Gastroesophageal sphincter (tissue), 4 donors: ENCODE measurements around the gene OR4D2. TPM values are rescaled to one million over a fixed set of nuclear protein-coding genes. Genes with fewer than 3 reads are reported as not detected.

Experiments used
- ATAC-seq: fragments of 150-250 bp; one replicate; pipeline ENCODE4 v1.9.1; 2016; ENCODE audit warnings: mild to moderate bottlenecking, moderate library complexity
- H3K27ac ChIP-seq, 4 donors: fragments of 200-600 bp; sonication (generic) in 3 of 4; 1 replicate in 3 of 4; 2 replicates in 1 of 4; pipeline ENCODE4 v1.5.1; 2016 to 2019
- H3K27me3 ChIP-seq: fragments of 200-600 bp; sonication (generic); one replicate; pipeline ENCODE4 v1.5.1; 2019
- H3K36me3 ChIP-seq, 2 donors: fragments of 200-600 bp; sonication (generic); one replicate each; pipeline ENCODE4 v1.5.1; 2019; ENCODE audit warnings: control low read depth in 1 of 2
- H3K4me1 ChIP-seq, 3 donors: fragments of 200-600 bp; sonication (generic); 1 replicate in 2 of 3; 2 replicates in 1 of 3; pipeline ENCODE4 v1.5.1; 2016 to 2019; ENCODE audit warnings: control low read depth in 2 of 3
- H3K4me3 ChIP-seq, 2 donors: fragments of 200-600 bp; sonication (generic); one replicate each; pipeline ENCODE4 v1.5.1; 2019; ENCODE audit warnings: mild to moderate bottlenecking in 1 of 2, moderate library complexity in 1 of 2
- H3K9me3 ChIP-seq, 3 donors: fragments of 200-600 bp; sonication (generic); one replicate each; pipeline ENCODE4 v1.5.1; 2017 to 2019; ENCODE audit warnings: control low read depth in 2 of 3
- CTCF ChIP-seq, 4 experiments: fragments of 200-600 bp in 2 of 4; fragments of 450-650 bp in 2 of 4; sonication (generic) in 1 of 4; IDR thresholded peaks; one replicate each; pipeline ENCODE4 v1.5.1; 2017 to 2019; ENCODE audit warnings: antibody characterized with exemption in 4 of 4, mild to moderate bottlenecking in 2 of 4, moderate library complexity in 2 of 4
- EP300 ChIP-seq: sonication (generic); formaldehyde crosslinking; IDR thresholded peaks from one replicate; pipeline ENCODE4 v1.6.1; 2017; ENCODE audit warnings: antibody characterized with exemption, mild to moderate bottlenecking
- POLR2A ChIP-seq, 2 donors: fragments of 450-650 bp; IDR thresholded peaks; one replicate each; pipeline ENCODE4 v1.6.1; 2017; ENCODE audit warnings: antibody characterized with exemption in 2 of 2, mild to moderate bottlenecking in 2 of 2, moderate library complexity in 1 of 2
- POLR2AphosphoS5 ChIP-seq: sonication (generic); formaldehyde crosslinking; IDR thresholded peaks from one replicate; pipeline ENCODE4 v1.6.1; 2017; ENCODE audit warnings: antibody characterized with exemption
- WGBS, 2 donors: methylation state at CpG; one replicate each; pipeline ENCODE4 v1.1.5; 2018; ENCODE audit warnings: low coverage in 1 of 2; 5-methylcytosine and 5-hydroxymethylcytosine counted together
- total RNA-seq, 4 donors: library from RNA; depleted of rRNA; stranded (reverse); fragments of >200 nt; gene quantifications; one replicate each; pipeline ENCODE4 v1.1.0, GENCODE V29; 2016

Gene OR4D2
- not detected for total RNA-seq

- ATAC-seq = no peak
- 58% methylated on average over 6 of the region's 6 CpGs for WGBS, 2 donors
- TF ChIP-seq EP300 (no peak), CTCF (IDR thresholded peaks at IDR 0.05) (no peak), POLR2AphosphoS5 (no peak), POLR2A (IDR thresholded peaks at IDR 0.05) (no peak)
- H3K36me3 ChIP-seq = no peaks in the 10 kb centered on the region
- H3K27ac ChIP-seq = no peak within 1 kb of the TSS
- no peaks in the 10 kb centered on the region for H3K4me1 ChIP-seq
- H3K9me3 ChIP-seq = peaks cover 0 to 8% (median 0%) of the 10 kb centered on the region in 3 donors
- peaks cover 75% of the 10 kb centered on the region for H3K27me3 ChIP-seq
- no peak within 1 kb of the TSS for H3K4me3 ChIP-seq
These were observed at the start of gene OR4D2 for GRCh38 chr17:58166682-58167081. Gene OR4D2, plus strand, starts transcription at chr17:58166982. Its CDS starts 2,674 bp downstream, at chr17:58169656.

GRCh38 chr17:58117382-58117781 lies 49.4 kb upstream of the OR4D2 start:
- TF ChIP-seq EP300 = no peak
- no peak for TF ChIP-seq POLR2AphosphoS5
- H3K4me1 ChIP-seq = no peaks in the 10 kb centered on the region
- peaks cover 30% of the 10 kb centered on the region for H3K27me3 ChIP-seq
- 79 to 88% methylated on average over 5 of the region's 5 CpGs for WGBS, 2 donors
- no peak for ATAC-seq
- no peaks in the 10 kb centered on the region for H3K36me3 ChIP-seq
- H3K9me3 ChIP-seq = no peaks in the 10 kb centered on the region
- H3K4me3 ChIP-seq = no peak overlapping the region
- no peak overlapping the region for H3K27ac ChIP-seq

- Histone ChIP-seq H3K27ac (no peak overlapping the region), H3K27me3 (peaks cover 34% of the 10 kb centered on the region), H3K36me3 (no peaks in the 10 kb centered on the region), H3K4me3 (no peak overlapping the region), H3K4me1 (no peaks in the 10 kb centered on the region), H3K9me3 (no peaks in the 10 kb centered on the region)
- no peak for TF ChIP-seq POLR2AphosphoS5
- TF ChIP-seq POLR2A (IDR thresholded peaks at IDR 0.05) = no peak
- no peak for TF ChIP-seq EP300
- no peak for TF ChIP-seq CTCF (IDR thresholded peaks at IDR 0.05)
- WGBS, 2 donors = 48 to 62% methylated on average over 3 of the region's 3 CpGs
- ATAC-seq = no peak
These were observed 47.3 kb upstream of the OR4D2 start for GRCh38 chr17:58119491-58119890.

GRCh38 chr17:58120195-58120822 lies 46.5 kb upstream of the OR4D2 start:
- H3K4me1 ChIP-seq = no peaks in the 10 kb centered on the region
- H3K36me3 ChIP-seq = no peaks in the 10 kb centered on the region
- TF ChIP-seq CTCF (IDR thresholded peaks at IDR 0.05) (no peak), POLR2AphosphoS5 (no peak), POLR2A (IDR thresholded peaks at IDR 0.05) (no peak), EP300 (no peak)
- 32% methylated on average over 5 of the region's 7 CpGs for WGBS, 2 donors
- no peak for ATAC-seq
- no peak overlapping the region for H3K27ac ChIP-seq
- H3K9me3 ChIP-seq = no peaks in the 10 kb centered on the region
- no peak overlapping the region for H3K4me3 ChIP-seq
- H3K27me3 ChIP-seq = peaks cover 37% of the 10 kb centered on the region

GRCh38 chr17:58121925-58122324 lies 44.9 kb upstream of the OR4D2 start:
- TF ChIP-seq CTCF (IDR thresholded peaks at IDR 0.05) = no peak
- no peak for TF ChIP-seq EP300
- TF ChIP-seq POLR2A (IDR thresholded peaks at IDR 0.05) = no peak
- no peak for TF ChIP-seq POLR2AphosphoS5
- 22 to 38% methylated on average over 1 to 5 of the region's 5 CpGs for WGBS, 2 donors
- H3K27ac ChIP-seq = no peak overlapping the region

More at GRCh38 chr17:58121925-58122324, 44.9 kb upstream of the OR4D2 start:
- Histone ChIP-seq H3K4me3 (no peak overlapping the region), H3K27me3 (peaks cover 38% of the 10 kb centered on the region), H3K9me3 (no peaks in the 10 kb centered on the region), H3K4me1 (no peaks in the 10 kb centered on the region), H3K36me3 (no peaks in the 10 kb centered on the region)
- no peak for ATAC-seq
